NCI-H187 (cell line): Measurements from ENCODE around the gene MLC1.

Source experiments
- DNase-seq, 2 experiments: peaks; one replicate each; lab custom pipeline; 2025; lab: John Stamatoyannopoulos, UW

MLC1 gene

GRCh38 chr22:50016308-50016987 is 68.8 kb downstream of the MLC1 start:
- no peak for DNase-seq

- no peak for DNase-seq
Observed at GRCh38 chr22:50015451-50016307, 69.5 kb downstream of the MLC1 start.

- DNase-seq: no peak
Observed at GRCh38 chr22:50014655-50015401, 70.4 kb downstream of the MLC1 start.

- no peak for DNase-seq
Observed at GRCh38 chr22:50014053-50014501, 71.1 kb downstream of the MLC1 start.

- DNase-seq: no peak
Observed at GRCh38 chr22:50012211-50013181, 72.7 kb downstream of the MLC1 start, which contains the start of gene IL17REL. Gene IL17REL, minus strand, starts transcription at chr22:50012765. Its CDS starts 119 bp downstream, at chr22:50012646.

GRCh38 chr22:50011447-50012210 is 73.6 kb downstream of the MLC1 start:
- DNase-seq: no peak

GRCh38 chr22:50010676-50011446 is 74.4 kb downstream of the MLC1 start:
- DNase-seq: no peak

- no peak for DNase-seq
Observed at GRCh38 chr22:50009765-50010675, 75.2 kb downstream of the MLC1 start.
